Lung (tissue), 12 donors: Measurements from ENCODE around the gene TET1. TPM values are rescaled to one million over a fixed set of nuclear protein-coding genes. Genes with fewer than 3 reads are reported as not detected.
"Not testable (repeated sequence)": the region's sequence is repeated elsewhere in the genome, so short reads cannot be mapped to it uniquely, and the experiment has no call there.

Experiments
- ATAC-seq: fragments of 200-7000 bp; cut with Tn5 transposase; one replicate; pipeline ENCODE4 v1.9.1; 2020; ENCODE audit warnings: moderate number of reproducible peaks; ENCODE audit not compliant: insufficient read depth, low FRiP score
- DNase-seq, 3 donors: peaks; one replicate each; pipeline ENCODE4 v3.0.0-alpha.2; 2013 to 2017
- H3K27ac ChIP-seq, 2 donors: one replicate each; pipeline ENCODE4 v1.5.1; 2013; ENCODE audit warnings: mild to moderate bottlenecking in 2 of 2, moderate library complexity in 2 of 2, control low read depth in 1 of 2, inconsistent platforms in 1 of 2, low read depth in 1 of 2, low read length in 1 of 2
- H3K27me3 ChIP-seq, 3 donors: one replicate each; pipeline ENCODE4 v1.5.1; 2013; ENCODE audit warnings: low read length in 2 of 3; ENCODE audit not compliant: control insufficient read depth in 3 of 3, insufficient read depth in 3 of 3
- H3K36me3 ChIP-seq, 4 donors: one replicate each; pipeline ENCODE4 v1.5.1; 2013; ENCODE audit warnings: low read length in 4 of 4, mild to moderate bottlenecking in 1 of 4, moderate library complexity in 1 of 4; ENCODE audit not compliant: control insufficient read depth in 4 of 4, insufficient read depth in 4 of 4
- H3K4me1 ChIP-seq, 5 donors: one replicate each; pipeline ENCODE4 v1.5.1; 2013; ENCODE audit warnings: low read length in 5 of 5, mild to moderate bottlenecking in 2 of 5, moderate library complexity in 1 of 5; ENCODE audit not compliant: control insufficient read depth in 5 of 5, insufficient read depth in 5 of 5
- H3K4me3 ChIP-seq: one replicate; pipeline ENCODE4 v1.5.1; 2013; ENCODE audit warnings: mild to moderate bottlenecking, control low read depth, moderate library complexity
- H3K9ac ChIP-seq, 2 donors: one replicate each; pipeline ENCODE4 v1.5.1; 2013; ENCODE audit warnings: low read length in 2 of 2, control low read depth in 1 of 2; ENCODE audit not compliant: insufficient read depth in 1 of 2
- H3K9me3 ChIP-seq, 4 donors: one replicate each; pipeline ENCODE4 v1.5.1; 2013; ENCODE audit warnings: low read length in 3 of 4, mild to moderate bottlenecking in 1 of 4, moderate library complexity in 1 of 4; ENCODE audit not compliant: control insufficient read depth in 4 of 4, insufficient read depth in 3 of 4
- WGBS, 2 donors: extraction: QIAGEN DNeasy Blood & Tissue Kit; methylation state at CpG; one replicate each; pipeline ENCODE4 v1.1.7; 2013; 5-methylcytosine and 5-hydroxymethylcytosine counted together
- polyA plus RNA-seq, 2 donors: library from polyadenylated mRNA; stranded (reverse); fragments of 200-250 nt; gene quantifications; one replicate each; pipeline ENCODE4 v1.2.1, GENCODE V29; 2013
- total RNA-seq, 2 donors: library from RNA; depleted of rRNA in 1 of 2; stranded (reverse); fragments of >200 nt in 1 of 2; gene quantifications; one replicate each; pipeline ENCODE4 v1.2.1, GENCODE V29; 2014 to 2021
- TF ChIP-seq, protein P1 (sequence below): IDR thresholded peaks from 2 replicates; pipeline ENCODE4 v1.5.1; 2012; ENCODE audit warnings: mild to moderate bottlenecking; ENCODE audit errors: control extremely low read depth, extremely low read depth
- donor health status: control.
- donor health status: control.
- donor health status: Bipolar disorder and iron deficiency.
- donor health status: healthy.
- donor health status: DM: yes; HTN: yes; CAD: no.

The TET1 gene
- total and polyA plus RNA-seq, 4 donors, result 0.06 to 23.5 (median 0.73) TPM

DNA sequence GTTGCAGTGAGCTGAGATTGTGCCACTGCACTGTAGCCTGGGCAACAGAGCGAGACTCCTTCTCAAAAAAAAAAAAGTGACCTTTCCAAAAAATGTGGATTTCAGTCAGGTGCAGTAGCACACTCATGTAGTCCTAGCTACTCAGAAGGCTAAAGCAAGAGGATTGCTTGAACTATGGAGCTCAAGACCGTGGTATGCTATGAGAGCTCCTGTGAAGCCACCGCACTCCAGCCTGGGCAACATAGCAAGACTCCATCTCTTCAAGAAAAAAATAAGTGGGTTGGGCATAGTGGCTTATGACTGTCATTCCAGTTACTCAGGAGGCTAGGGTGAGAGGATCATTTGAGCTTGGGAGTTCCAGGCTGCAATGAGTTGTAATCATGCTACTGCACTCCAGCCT lies 51.1 kb downstream of the TET1 start:
- DNase-seq (no peak), ATAC-seq (no peak)
- Histone ChIP-seq H3K4me1 (peaks cover 0 to 2% (median 0%) of the 10 kb centered on the region in 5 donors), H3K9ac (no peak overlapping the region), H3K9me3 (no peaks in the 10 kb centered on the region), H3K27me3 (no peaks in the 10 kb centered on the region), H3K4me3 (no peak overlapping the region), H3K27ac (no peak overlapping the region), H3K36me3 (peaks cover 0 to 3% (median 2%) of the 10 kb centered on the region in 4 donors)
- WGBS, 2 donors, result 96 to 98% methylated on average over 3 of the region's 3 CpGs
- TF ChIP-seq, protein P1, sequence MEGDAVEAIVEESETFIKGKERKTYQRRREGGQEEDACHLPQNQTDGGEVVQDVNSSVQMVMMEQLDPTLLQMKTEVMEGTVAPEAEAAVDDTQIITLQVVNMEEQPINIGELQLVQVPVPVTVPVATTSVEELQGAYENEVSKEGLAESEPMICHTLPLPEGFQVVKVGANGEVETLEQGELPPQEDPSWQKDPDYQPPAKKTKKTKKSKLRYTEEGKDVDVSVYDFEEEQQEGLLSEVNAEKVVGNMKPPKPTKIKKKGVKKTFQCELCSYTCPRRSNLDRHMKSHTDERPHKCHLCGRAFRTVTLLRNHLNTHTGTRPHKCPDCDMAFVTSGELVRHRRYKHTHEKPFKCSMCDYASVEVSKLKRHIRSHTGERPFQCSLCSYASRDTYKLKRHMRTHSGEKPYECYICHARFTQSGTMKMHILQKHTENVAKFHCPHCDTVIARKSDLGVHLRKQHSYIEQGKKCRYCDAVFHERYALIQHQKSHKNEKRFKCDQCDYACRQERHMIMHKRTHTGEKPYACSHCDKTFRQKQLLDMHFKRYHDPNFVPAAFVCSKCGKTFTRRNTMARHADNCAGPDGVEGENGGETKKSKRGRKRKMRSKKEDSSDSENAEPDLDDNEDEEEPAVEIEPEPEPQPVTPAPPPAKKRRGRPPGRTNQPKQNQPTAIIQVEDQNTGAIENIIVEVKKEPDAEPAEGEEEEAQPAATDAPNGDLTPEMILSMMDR, result no peak

DNA sequence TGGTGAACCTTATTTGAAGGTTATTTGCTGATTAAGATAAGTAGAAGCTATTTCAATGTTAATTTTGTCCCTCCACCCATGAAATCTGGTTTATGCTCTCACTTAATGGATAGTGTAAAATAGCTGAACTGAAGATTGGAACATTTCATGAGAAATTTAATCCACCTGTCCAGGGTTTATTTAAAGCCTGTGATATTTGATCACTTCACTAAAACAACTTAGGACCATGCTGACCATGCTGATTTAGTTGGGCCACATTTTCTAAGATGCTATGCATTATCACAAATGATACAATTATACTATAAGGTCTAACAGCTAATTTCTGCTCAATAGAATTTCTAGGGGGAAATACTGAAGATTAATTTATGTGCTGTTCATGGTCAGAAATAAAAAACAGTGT lies 53.8 kb downstream of the TET1 start:
- H3K4me1 ChIP-seq, DNase-seq, H3K36me3 ChIP-seq, H3K27ac ChIP-seq, H3K9me3 ChIP-seq, H3K9ac ChIP-seq, H3K27me3 ChIP-seq, H3K4me3 ChIP-seq, ATAC-seq: not testable (repeated sequence)

DNA sequence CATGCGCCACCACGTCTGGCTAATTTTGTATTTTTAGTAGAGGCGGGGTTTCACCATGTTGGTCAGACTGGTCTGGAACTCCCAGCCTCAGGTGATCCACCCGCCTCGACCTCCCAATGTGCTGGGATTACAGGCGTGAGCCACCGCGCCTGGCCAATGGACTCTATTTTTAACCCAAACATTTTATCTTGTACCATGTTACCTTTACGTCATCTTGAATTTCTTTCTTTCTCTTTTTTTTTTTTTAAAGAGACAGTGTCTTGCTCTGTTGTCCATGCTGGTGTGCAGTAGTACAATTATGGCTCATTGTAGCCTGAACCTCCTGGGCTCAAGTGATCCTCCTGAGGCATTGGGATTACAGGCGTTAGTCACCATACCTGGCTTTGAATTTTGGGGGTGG lies 57.6 kb downstream of the TET1 start:
- DNase-seq, H3K9me3 ChIP-seq, ATAC-seq, H3K36me3 ChIP-seq, H3K4me3 ChIP-seq, H3K27me3 ChIP-seq, H3K4me1 ChIP-seq, H3K9ac ChIP-seq: not testable (repeated sequence)
- 92 to 95% methylated on average over 10 of the region's 10 CpGs for WGBS, 2 donors
- H3K27ac ChIP-seq, result peak overlapping the region in 1 of 2 donors; percentile 16

DNA sequence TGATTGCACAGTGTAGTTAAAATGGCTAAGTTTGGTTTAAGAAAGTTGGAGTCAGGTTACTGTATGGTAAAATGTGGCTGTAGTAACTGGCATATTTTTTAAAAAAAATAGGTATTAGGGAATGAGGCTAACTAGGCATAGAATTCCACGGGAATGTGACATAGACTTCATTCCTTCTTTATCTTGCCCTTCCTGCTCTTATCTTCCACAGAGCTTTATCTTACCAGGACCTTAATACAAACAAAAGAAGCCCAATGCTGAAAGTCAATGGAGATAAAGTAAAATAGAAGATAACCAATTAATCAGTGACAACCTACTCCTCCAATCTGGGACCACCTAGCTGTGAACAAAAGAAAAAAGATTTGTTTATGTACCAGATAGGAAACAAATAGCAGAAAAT lies 58.1 kb downstream of the TET1 start:
- DNase-seq (no peak), ATAC-seq (no peak)
- no peak overlapping the region for H3K4me3 ChIP-seq
- no peak overlapping the region for H3K27ac ChIP-seq
- H3K9me3 ChIP-seq, result no peaks in the 10 kb centered on the region
- no peaks in the 10 kb centered on the region for H3K27me3 ChIP-seq
- TF ChIP-seq, protein P1, result no peak
- peaks cover 0 to 5% (median 0%) of the 10 kb centered on the region in 5 donors for H3K4me1 ChIP-seq
- H3K9ac ChIP-seq, result no peak overlapping the region
- peaks cover 0 to 4% (median 1%) of the 10 kb centered on the region in 4 donors for H3K36me3 ChIP-seq
- 0% methylated on average over 1 of the region's 1 CpG for WGBS, 2 donors

DNA sequence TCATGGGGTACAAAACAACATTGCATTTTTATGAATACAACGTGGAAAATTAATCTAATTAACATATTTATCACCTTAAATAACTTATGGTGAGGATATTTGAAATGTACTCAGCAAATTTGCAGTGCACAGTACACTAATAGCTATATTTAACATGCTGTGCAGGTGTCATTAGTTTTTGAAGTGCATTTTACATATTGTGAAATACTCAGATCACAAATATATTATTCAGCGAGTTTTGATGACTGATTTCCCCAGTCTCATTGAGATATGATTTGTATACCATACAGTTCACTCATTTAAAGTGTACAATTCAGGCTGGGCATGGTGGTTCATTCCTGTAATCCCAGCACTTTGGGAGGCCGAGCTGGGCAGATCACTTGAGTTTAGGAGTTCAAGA lies 59.5 kb downstream of the TET1 start:
- no peaks in the 10 kb centered on the region for H3K27me3 ChIP-seq
- WGBS, 2 donors, result 95 to 96% methylated on average over 3 of the region's 3 CpGs
- H3K27ac ChIP-seq, result no peak overlapping the region
- peaks cover 0 to 4% (median 0%) of the 10 kb centered on the region in 4 donors for H3K36me3 ChIP-seq
- H3K4me1 ChIP-seq, result peaks cover 0 to 9% (median 0%) of the 10 kb centered on the region in 5 donors
- no peak overlapping the region for H3K9ac ChIP-seq
- DNase-seq (no peak), ATAC-seq (no peak)
- no peaks in the 10 kb centered on the region for H3K9me3 ChIP-seq
- TF ChIP-seq, protein P1, result no peak
- H3K4me3 ChIP-seq, result no peak overlapping the region
